ENCODE measurements around the gene TRPM8.

DNA sequence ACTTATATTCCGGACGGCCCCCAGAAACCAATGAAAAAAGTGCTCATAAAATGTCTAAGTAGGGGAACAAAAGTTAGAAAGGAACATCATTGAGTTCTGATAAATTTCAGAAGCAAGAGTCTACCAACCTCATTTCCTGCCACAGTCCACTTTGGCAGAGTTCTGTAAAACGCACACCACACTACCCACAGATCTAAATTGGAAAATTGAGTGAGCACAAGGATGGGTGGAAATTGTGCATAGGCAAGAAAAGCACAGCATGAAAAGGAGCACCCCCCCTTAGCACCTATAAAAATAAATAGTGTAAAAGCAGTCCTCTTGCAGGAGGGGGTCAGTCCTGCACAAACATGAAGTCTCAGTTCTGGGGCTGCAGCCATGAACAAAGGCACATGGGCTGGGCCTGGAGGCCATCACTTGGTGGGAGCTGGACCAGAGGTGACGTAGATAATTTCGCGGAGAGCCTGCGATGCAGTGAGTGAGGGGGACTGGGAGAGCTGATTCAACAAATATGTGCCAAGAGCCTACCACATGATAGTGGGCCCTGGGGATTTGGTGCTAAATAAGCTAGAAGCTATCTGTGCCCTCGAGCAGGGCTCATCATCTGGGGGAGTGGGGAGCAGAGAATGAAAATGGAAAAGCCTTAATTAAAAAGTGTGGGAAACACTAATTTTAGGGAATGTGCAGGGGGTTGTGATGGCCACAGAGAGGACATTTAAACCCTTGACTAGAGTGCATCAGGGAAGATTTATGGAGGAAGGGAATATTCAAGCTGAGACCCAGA is 84.4 kb downstream of the TRPM8 start:
- TF ChIP-seq, protein P1, sequence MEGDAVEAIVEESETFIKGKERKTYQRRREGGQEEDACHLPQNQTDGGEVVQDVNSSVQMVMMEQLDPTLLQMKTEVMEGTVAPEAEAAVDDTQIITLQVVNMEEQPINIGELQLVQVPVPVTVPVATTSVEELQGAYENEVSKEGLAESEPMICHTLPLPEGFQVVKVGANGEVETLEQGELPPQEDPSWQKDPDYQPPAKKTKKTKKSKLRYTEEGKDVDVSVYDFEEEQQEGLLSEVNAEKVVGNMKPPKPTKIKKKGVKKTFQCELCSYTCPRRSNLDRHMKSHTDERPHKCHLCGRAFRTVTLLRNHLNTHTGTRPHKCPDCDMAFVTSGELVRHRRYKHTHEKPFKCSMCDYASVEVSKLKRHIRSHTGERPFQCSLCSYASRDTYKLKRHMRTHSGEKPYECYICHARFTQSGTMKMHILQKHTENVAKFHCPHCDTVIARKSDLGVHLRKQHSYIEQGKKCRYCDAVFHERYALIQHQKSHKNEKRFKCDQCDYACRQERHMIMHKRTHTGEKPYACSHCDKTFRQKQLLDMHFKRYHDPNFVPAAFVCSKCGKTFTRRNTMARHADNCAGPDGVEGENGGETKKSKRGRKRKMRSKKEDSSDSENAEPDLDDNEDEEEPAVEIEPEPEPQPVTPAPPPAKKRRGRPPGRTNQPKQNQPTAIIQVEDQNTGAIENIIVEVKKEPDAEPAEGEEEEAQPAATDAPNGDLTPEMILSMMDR (IDR thresholded peaks at IDR 0.05; ENCODE audit: borderline replicate concordance, extremely low read depth, low read length, poor library complexity, severe bottlenecking), result no peak
- no peak for TF ChIP-seq EZH2 (IDR thresholded peaks at IDR 0.05; ENCODE audit: borderline replicate concordance, low read depth, low read length, severe bottlenecking)

Data from DND-41 (cell line).